SK-N-SH (cell line): Measurements from ENCODE around the gene GMPR2. TPM values are rescaled to one million over a fixed set of nuclear protein-coding genes. Genes with fewer than 3 reads are reported as not detected.
A peak's percentile ranks its signal among the peaks of the same experiment; 100 is the strongest.

Source experiments
- CTCF ChIA-PET: fragments of 300-600, 350-600 bp; formaldehyde crosslinking; extraction: SDS; loops from one replicate; lab custom pipeline; 2021; lab: Yijun Ruan, JAX
- POLR2A ChIA-PET: fragments of 350-600 bp; sonication (Branson Sonifier 250); formaldehyde crosslinking; extraction: SDS; loops from one replicate; lab custom pipeline; 2020; ENCODE audit warnings: antibody characterized with exemption, inconsistent platforms; lab: Yijun Ruan, JAX
- DNase-seq: peaks from one replicate; pipeline ENCODE4 v3.0.0; 2012
- H2AFZ ChIP-seq: fragments of 200-600 bp; sonication (generic); 2 replicates; pipeline ENCODE4 v1.8.1; 2016; ENCODE audit warnings: antibody characterized with exemption, mild to moderate bottlenecking, low read depth
- H3F3A ChIP-seq: fragments of 200-600 bp; sonication (generic); replicated peaks from 2 replicates; pipeline ENCODE3; 2016; ENCODE audit warnings: antibody characterized with exemption, mild to moderate bottlenecking; ENCODE audit not compliant: insufficient read depth
- H3K27ac ChIP-seq, 2 experiments: fragments of 200-500 bp in 1 of 2; fragments of 200-600 bp in 1 of 2; sonication (Bioruptor generic) in 1 of 2; sonication (generic), shearing (Covaris generic) in 1 of 2; 2 replicates each; pipeline versions ENCODE4 v1.5.1 to v1.6.1; 2014 to 2016; ENCODE audit warnings: low read depth in 2 of 2, inconsistent platforms in 1 of 2, low read length in 1 of 2, mild to moderate bottlenecking in 1 of 2, mixed read lengths in 1 of 2
- H3K27me3 ChIP-seq: fragments of 200-600 bp; sonication (generic), shearing (Covaris generic); 2 replicates; pipeline ENCODE4 v1.6.1; 2016; ENCODE audit warnings: mixed run types; ENCODE audit not compliant: insufficient read depth
- H3K36me3 ChIP-seq, 2 experiments: fragments of 200-500 bp in 1 of 2; fragments of 200-600 bp in 1 of 2; sonication (Bioruptor generic) in 1 of 2; sonication (generic) in 1 of 2; replicated peaks in 1 of 2; 2 replicates each; pipeline versions ENCODE3 to v1.5.1; 2014 to 2016; ENCODE audit warnings: low read length in 1 of 2, mild to moderate bottlenecking in 1 of 2; ENCODE audit not compliant: insufficient read depth in 2 of 2, control insufficient read depth in 1 of 2
- H3K4me1 ChIP-seq, 2 experiments: fragments of 200-500 bp in 1 of 2; fragments of 200-600 bp in 1 of 2; sonication (Bioruptor generic) in 1 of 2; sonication (generic), shearing (Covaris generic) in 1 of 2; 2 replicates each; pipeline versions ENCODE4 v1.5.1 to v1.6.1; 2014 to 2016; ENCODE audit warnings: low read depth in 1 of 2, low read length in 1 of 2, mixed run types in 1 of 2; ENCODE audit not compliant: insufficient read depth in 2 of 2, control insufficient read depth in 1 of 2
- H3K4me2 ChIP-seq: fragments of 200-600 bp; sonication (generic), shearing (Covaris generic); 2 replicates; pipeline ENCODE4 v1.6.1; 2017; ENCODE audit warnings: mixed run types
- H3K4me3 ChIP-seq, 2 experiments: fragments of 200-500 bp in 1 of 2; fragments of 200-600 bp in 1 of 2; sonication (Bioruptor generic) in 1 of 2; sonication (generic), shearing (Covaris generic) in 1 of 2; 2 replicates each; pipeline versions ENCODE4 v1.5.1 to v1.8.1; 2014 to 2016; ENCODE audit warnings: low read depth in 2 of 2, inconsistent platforms in 1 of 2, low read length in 1 of 2, mild to moderate bottlenecking in 1 of 2, mixed read lengths in 1 of 2, moderate library complexity in 1 of 2
- H3K79me2 ChIP-seq: fragments of 200-600 bp; sonication (generic); 2 replicates; pipeline ENCODE4 v1.8.1; 2017; ENCODE audit warnings: mild to moderate bottlenecking; ENCODE audit not compliant: insufficient read depth
- H3K9ac ChIP-seq: fragments of 200-600 bp; sonication (generic); 2 replicates; pipeline ENCODE4 v1.6.1; 2017; ENCODE audit warnings: mixed run types
- H3K9me2 ChIP-seq: fragments of 200-600 bp; sonication (generic); 2 replicates; pipeline ENCODE4 v1.6.1; 2017; ENCODE audit warnings: mixed run types
- H3K9me3 ChIP-seq: fragments of 200-600 bp; sonication (generic); 2 replicates; pipeline ENCODE4 v1.6.1; 2017; ENCODE audit warnings: mixed run types, mild to moderate bottlenecking, moderate library complexity
- H4K20me1 ChIP-seq: fragments of 200-600 bp; sonication (generic); 2 replicates; pipeline ENCODE4 v1.6.1; 2017; ENCODE audit warnings: mild to moderate bottlenecking, mixed run types; ENCODE audit not compliant: insufficient read depth
- CHD2 ChIP-seq: fragments of 150-350 bp; IDR thresholded peaks from 2 replicates; pipeline ENCODE4 v1.6.1; 2018; ENCODE audit warnings: low read length; ENCODE audit not compliant: partially characterized antibody
- ELF1 ChIP-seq: IDR thresholded peaks from 2 replicates; pipeline ENCODE4 v1.4.0; 2012
- FOSL2 ChIP-seq: IDR thresholded peaks from 2 replicates; pipeline ENCODE4 v1.4.0; 2012; ENCODE audit warnings: low read depth, mild to moderate bottlenecking, moderate library complexity, borderline replicate concordance
- FOXJ3 ChIP-seq: sonication (generic); formaldehyde crosslinking; IDR thresholded peaks from 2 replicates; pipeline ENCODE4 v1.5.1; 2020; ENCODE audit warnings: mild to moderate bottlenecking, missing genetic modification reagents
- FOXM1 ChIP-seq: IDR thresholded peaks from 2 replicates; pipeline ENCODE4 v1.4.0; 2012; ENCODE audit warnings: low read depth, mild to moderate bottlenecking
- GABPA ChIP-seq: IDR thresholded peaks from 2 replicates; pipeline ENCODE4 v1.4.0; 2012; ENCODE audit warnings: low read depth, mild to moderate bottlenecking
- GATA2 ChIP-seq: sonication (generic); formaldehyde crosslinking; IDR thresholded peaks from 2 replicates; pipeline ENCODE4 v1.5.0; 2020; ENCODE audit warnings: mild to moderate bottlenecking, missing genetic modification reagents
- JUND ChIP-seq: IDR thresholded peaks from 2 replicates; pipeline ENCODE4 v1.4.0; 2012
- NFIC ChIP-seq: IDR thresholded peaks from 2 replicates; pipeline ENCODE4 v1.4.0; 2012; ENCODE audit warnings: borderline replicate concordance
- NRF1 ChIP-seq: IDR thresholded peaks from 2 replicates; pipeline ENCODE4 v1.6.1; 2012; ENCODE audit warnings: low read depth, mild to moderate bottlenecking, low read length
- REST ChIP-seq: IDR thresholded peaks from 2 replicates; pipeline ENCODE4 v1.6.1; 2012; ENCODE audit warnings: mild to moderate bottlenecking, low read depth, low read length, moderate library complexity
- RFX5 ChIP-seq: IDR thresholded peaks from 2 replicates; pipeline ENCODE4 v1.6.1; 2012; ENCODE audit warnings: mild to moderate bottlenecking, improper control_type of control experiment, low read length
- RXRA ChIP-seq: IDR thresholded peaks from 2 replicates; pipeline ENCODE4 v1.4.0; 2012; ENCODE audit warnings: low read depth, mild to moderate bottlenecking, borderline replicate concordance
- TAF1 ChIP-seq: IDR thresholded peaks from 2 replicates; pipeline ENCODE4 v1.6.1; 2012; ENCODE audit warnings: low read depth, mild to moderate bottlenecking, low read length, moderate library complexity, borderline replicate concordance
- USF1 ChIP-seq: IDR thresholded peaks from 2 replicates; pipeline ENCODE4 v1.4.0; 2012; ENCODE audit warnings: low read depth, borderline replicate concordance
- USF2 ChIP-seq: fragments of 150-350 bp; IDR thresholded peaks from 2 replicates; pipeline ENCODE4 v1.6.1; 2017; ENCODE audit warnings: antibody characterized with exemption, low read length, low read depth, borderline replicate concordance
- ZBTB33 ChIP-seq: IDR thresholded peaks from 2 replicates; pipeline ENCODE4 v1.4.0; 2012; ENCODE audit warnings: low read depth, borderline replicate concordance
- WGBS: methylation state at CpG from one replicate; pipeline ENCODE4 v1.1.6; 2017; ENCODE audit warnings: low lambda C conversion rate; 5-methylcytosine and 5-hydroxymethylcytosine counted together
- polyA plus RNA-seq, 3 experiments: library from polyadenylated mRNA; depleted of rRNA; stranded (reverse); fragments of >200 nt; gene quantifications; 2 replicates each; pipeline ENCODE4 v1.2.3, GENCODE V29; 2012
- TF ChIP-seq, protein P1 (sequence below): IDR thresholded peaks from 2 replicates; pipeline ENCODE4; 2012
- TF ChIP-seq, protein P2 (sequence below): fragments of 200-600 bp; sonication (generic); IDR thresholded peaks from 2 replicates; pipeline ENCODE4 v1.6.1; 2017; ENCODE audit warnings: antibody characterized with exemption, mild to moderate bottlenecking, moderate library complexity

The GMPR2 gene
- polyA plus RNA-seq, 1 of the 3 experiments (the other 2 are of a cell fraction) = 97.0 TPM

- TF ChIP-seq, protein P1, sequence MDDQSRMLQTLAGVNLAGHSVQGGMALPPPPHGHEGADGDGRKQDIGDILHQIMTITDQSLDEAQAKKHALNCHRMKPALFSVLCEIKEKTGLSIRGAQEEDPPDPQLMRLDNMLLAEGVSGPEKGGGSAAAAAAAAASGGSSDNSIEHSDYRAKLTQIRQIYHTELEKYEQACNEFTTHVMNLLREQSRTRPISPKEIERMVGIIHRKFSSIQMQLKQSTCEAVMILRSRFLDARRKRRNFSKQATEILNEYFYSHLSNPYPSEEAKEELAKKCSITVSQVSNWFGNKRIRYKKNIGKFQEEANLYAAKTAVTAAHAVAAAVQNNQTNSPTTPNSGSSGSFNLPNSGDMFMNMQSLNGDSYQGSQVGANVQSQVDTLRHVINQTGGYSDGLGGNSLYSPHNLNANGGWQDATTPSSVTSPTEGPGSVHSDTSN = no peak
- no peak for TF ChIP-seq GABPA
- TF ChIP-seq NRF1 = no peak
- TF ChIP-seq ELF1 = no peak
- no peak for TF ChIP-seq RXRA
- TF ChIP-seq, protein P2, sequence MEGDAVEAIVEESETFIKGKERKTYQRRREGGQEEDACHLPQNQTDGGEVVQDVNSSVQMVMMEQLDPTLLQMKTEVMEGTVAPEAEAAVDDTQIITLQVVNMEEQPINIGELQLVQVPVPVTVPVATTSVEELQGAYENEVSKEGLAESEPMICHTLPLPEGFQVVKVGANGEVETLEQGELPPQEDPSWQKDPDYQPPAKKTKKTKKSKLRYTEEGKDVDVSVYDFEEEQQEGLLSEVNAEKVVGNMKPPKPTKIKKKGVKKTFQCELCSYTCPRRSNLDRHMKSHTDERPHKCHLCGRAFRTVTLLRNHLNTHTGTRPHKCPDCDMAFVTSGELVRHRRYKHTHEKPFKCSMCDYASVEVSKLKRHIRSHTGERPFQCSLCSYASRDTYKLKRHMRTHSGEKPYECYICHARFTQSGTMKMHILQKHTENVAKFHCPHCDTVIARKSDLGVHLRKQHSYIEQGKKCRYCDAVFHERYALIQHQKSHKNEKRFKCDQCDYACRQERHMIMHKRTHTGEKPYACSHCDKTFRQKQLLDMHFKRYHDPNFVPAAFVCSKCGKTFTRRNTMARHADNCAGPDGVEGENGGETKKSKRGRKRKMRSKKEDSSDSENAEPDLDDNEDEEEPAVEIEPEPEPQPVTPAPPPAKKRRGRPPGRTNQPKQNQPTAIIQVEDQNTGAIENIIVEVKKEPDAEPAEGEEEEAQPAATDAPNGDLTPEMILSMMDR = no peak
- no peak for TF ChIP-seq ZBTB33
These were observed 45.2 kb upstream of the GMPR2 start (continued) for GRCh38 chr14:24187539-24187915.

DNA sequence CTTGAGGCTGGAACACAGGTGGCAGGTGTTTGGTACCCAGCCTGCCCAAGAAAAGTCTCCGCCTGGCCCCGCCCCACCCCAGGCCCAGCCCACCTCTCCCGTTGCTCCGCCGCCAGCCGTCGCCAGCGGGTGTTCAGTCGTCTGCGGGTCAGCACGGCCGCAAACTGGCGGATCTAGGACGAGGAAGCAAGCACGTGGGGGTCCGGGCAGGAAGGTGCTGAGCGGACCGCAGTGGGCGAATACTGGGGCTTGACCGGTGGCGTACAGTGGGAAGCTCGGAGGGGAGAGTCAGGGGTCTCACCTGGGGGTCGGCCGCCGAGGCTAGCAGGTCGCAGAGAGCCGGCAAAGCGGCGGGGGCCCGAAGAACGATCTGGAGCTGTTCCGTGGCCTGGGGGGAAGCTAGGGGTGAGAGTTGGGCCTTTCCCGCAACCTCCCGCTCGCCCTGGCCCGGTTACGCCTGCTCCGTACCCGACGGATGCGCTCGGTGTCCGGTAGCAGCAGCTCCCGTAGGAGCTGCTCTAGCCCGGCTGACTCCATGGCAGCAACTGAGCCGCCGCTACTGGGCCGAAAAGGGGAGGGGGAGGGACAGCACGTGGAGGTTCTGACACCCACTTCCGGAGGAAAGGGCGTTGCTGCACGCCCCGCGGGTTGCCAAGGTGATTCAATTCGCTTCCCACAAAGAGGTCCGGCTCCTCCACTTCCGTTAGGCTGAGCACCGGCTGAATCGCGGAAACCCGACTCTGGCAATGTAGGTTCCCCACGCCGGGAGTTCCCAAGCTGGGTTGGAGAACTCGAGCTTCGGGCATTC is 44.3 kb upstream of the GMPR2 start, which contains the start of gene IPO4:
Gene IPO4, minus strand, starts transcription at position 566 of the 808 bp plus-strand sequence. Its CDS starts 29 bp downstream, at position 537.
- Histone ChIP-seq H2AFZ (peak within 1 kb of the TSS; percentile 82), H3K36me3 (peaks cover 35 to 64% of the 10 kb centered on the region in 2 experiments), H3K4me2 (peak within 1 kb of the TSS; percentile 98), H3K27ac (peak within 1 kb of the TSS; percentile 72 to 89), H3K9me3 (no peaks in the 10 kb centered on the region), H3K9me2 (no peaks in the 10 kb centered on the region), H3K9ac (peak within 1 kb of the TSS; percentile 76), H3F3A (peaks cover 13% of the 10 kb centered on the region), H4K20me1 (no peaks in the 10 kb centered on the region), H3K4me3 (peak within 1 kb of the TSS; percentile 88 to 96), H3K4me1 (peaks cover 9 to 21% of the 10 kb centered on the region in 2 experiments), H3K79me2 (peaks cover 41% of the 10 kb centered on the region), H3K27me3 (no peaks in the 10 kb centered on the region)
- ChIA-PET CTCF (interaction anchor here (0.8 to 2.6 kb wide), 8 partner anchors 27 to 243 kb away, joined by 3 to 14 read pairs (median 4); partner anchors contain the start of genes CIDEB, DCAF11, IRF9 and NRL), POLR2A (interaction anchor here (0.6 to 3.2 kb wide), 12 partner anchors 8 to 1299 kb away, joined by 3 to 10 read pairs (median 5); partner anchors contain the start of genes CHMP4A, CIDEB, EMC9 and IRF9)
- peak; percentile 97 for DNase-seq
- WGBS = 1% methylated on average over 50 of the region's 65 CpGs
- TF ChIP-seq GATA2 = no peak
- no peak for TF ChIP-seq FOXM1
- TF ChIP-seq NFIC = peak; percentile 37; the same call in 1 of the 2 replicates
- TF ChIP-seq FOXJ3 (CRISPR knock-in tag) = no peak
- peak; percentile 84 for TF ChIP-seq USF1
- no peak for TF ChIP-seq RXRA
- TF ChIP-seq RFX5 = no peak; the same call in 1 of the 2 replicates
- TF ChIP-seq TAF1 = peak; percentile 87
- peak; percentile 21; the same call in 1 of the 2 replicates for TF ChIP-seq JUND
- no peak for TF ChIP-seq FOSL2
- TF ChIP-seq CHD2 = peak; percentile 96
- peak; percentile 52; the same call in 1 of the 2 replicates for TF ChIP-seq USF2
- TF ChIP-seq REST = peak; percentile 43; the same call in 1 of the 2 replicates
